GM12874 (cell line): Measurements from ENCODE around the gene POPDC2.

Experiments used
- CTCF ChIP-seq: IDR thresholded peaks from 2 replicates; pipeline ENCODE4 v1.5.1; 2011; ENCODE audit warnings: low read depth, mild to moderate bottlenecking, control low read depth, low read length, moderate library complexity; ENCODE audit not compliant: insufficient read depth

POPDC2 gene

GRCh38 chr3:119635719-119636118, 24.7 kb downstream of the POPDC2 start:
- TF ChIP-seq CTCF, result no peak

- TF ChIP-seq CTCF, result no peak
These were observed 27.6 kb downstream of the POPDC2 start for GRCh38 chr3:119632829-119633228.

- no peak for TF ChIP-seq CTCF
These were observed 28.2 kb downstream of the POPDC2 start for GRCh38 chr3:119632216-119632615.

- no peak for TF ChIP-seq CTCF
These were observed 28.9 kb downstream of the POPDC2 start for GRCh38 chr3:119631516-119631915.

- no peak for TF ChIP-seq CTCF
These were observed 29.5 kb downstream of the POPDC2 start for GRCh38 chr3:119630880-119631329.

- no peak for TF ChIP-seq CTCF
These were observed 30.1 kb downstream of the POPDC2 start for GRCh38 chr3:119630128-119630879.

- no peak for TF ChIP-seq CTCF
These were observed 31.5 kb downstream of the POPDC2 start for GRCh38 chr3:119628816-119629445.
